NB4 (cell line): ENCODE results near the gene WDR33.

Source experiments
- CTCF ChIP-seq: IDR thresholded peaks from one replicate; pipeline ENCODE4 v1.5.1; 2012; ENCODE audit warnings: low read depth, low read length
- MAX ChIP-seq: IDR thresholded peaks from 2 replicates; pipeline ENCODE4 v1.6.1; 2011; ENCODE audit warnings: low read depth, low read length
- MYC ChIP-seq: IDR thresholded peaks from 2 replicates; pipeline ENCODE4 v1.6.1; 2011; ENCODE audit warnings: low read depth, low read length
- POLR2A ChIP-seq: IDR thresholded peaks from 2 replicates; pipeline ENCODE4 v1.6.1; 2011; ENCODE audit warnings: mild to moderate bottlenecking; ENCODE audit not compliant: insufficient read length; ENCODE audit errors: extremely low read depth

DNA sequence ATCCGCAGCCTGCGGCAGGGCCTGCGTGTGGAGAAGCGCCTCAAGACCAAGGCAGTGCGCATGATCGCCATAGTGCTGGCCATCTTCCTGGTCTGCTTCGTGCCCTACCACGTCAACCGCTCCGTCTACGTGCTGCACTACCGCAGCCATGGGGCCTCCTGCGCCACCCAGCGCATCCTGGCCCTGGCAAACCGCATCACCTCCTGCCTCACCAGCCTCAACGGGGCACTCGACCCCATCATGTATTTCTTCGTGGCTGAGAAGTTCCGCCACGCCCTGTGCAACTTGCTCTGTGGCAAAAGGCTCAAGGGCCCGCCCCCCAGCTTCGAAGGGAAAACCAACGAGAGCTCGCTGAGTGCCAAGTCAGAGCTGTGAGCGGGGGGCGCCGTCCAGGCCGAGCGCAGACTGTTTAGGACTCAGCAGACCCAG, 159.6 kb downstream of the WDR33 start:
- TF ChIP-seq POLR2A (no peak), CTCF (no peak), MAX (no peak), MYC (no peak)
